HepG2 (cell line): ENCODE results near the gene MLYCD. TPM values are rescaled to one million over a fixed set of nuclear protein-coding genes. Genes with fewer than 3 reads are reported as not detected.

Experiments used
- ARHGAP35 ChIP-seq: sonication (generic); formaldehyde crosslinking; IDR thresholded peaks from 2 replicates; pipeline ENCODE4 v1.9.0; 2022; ENCODE audit warnings: mild to moderate bottlenecking, inconsistent platforms, moderate library complexity, missing genetic modification reagents, borderline replicate concordance
- BRD4 ChIP-seq: sonication (generic); formaldehyde crosslinking; IDR thresholded peaks from 2 replicates; pipeline ENCODE4 v1.4.0; 2020; ENCODE audit warnings: missing genetic modification reagents
- NR2F1 ChIP-seq, 2 experiments: fragments of 450-650 bp in 1 of 2; formaldehyde crosslinking in 1 of 2; IDR thresholded peaks; 2 replicates each; pipeline versions ENCODE4 v1.5.0 to v1.6.1; 2016 to 2020; ENCODE audit warnings: mild to moderate bottlenecking in 1 of 2, missing compliant biosample characterization in 1 of 2, missing genetic modification reagents in 1 of 2, moderate library complexity in 1 of 2
- polyA plus RNA-seq, 8 experiments: library from polyadenylated mRNA; depleted of rRNA in 3 of 8; stranded (reverse) in 7 of 8; unstranded in 1 of 8; fragments of >200 nt; fragmentation: Illumina TruSeq in 4 of 8; extraction: Trizol in 4 of 8; gene quantifications; 2 replicates each; pipeline versions ENCODE4 v1.2.1 to v1.2.3, GENCODE V29; 2011 to 2016; ENCODE audit warnings: low read depth in 4 of 8, missing spikeins in 1 of 8, mixed read lengths in 1 of 8; ENCODE audit not compliant: insufficient read depth in 1 of 8
- total RNA-seq, 5 experiments: library from RNA; depleted of rRNA; stranded (reverse); fragments of >200 nt; fragmentation: Illumina TruSeq; extraction: Trizol; gene quantifications; 2 replicates each; pipeline ENCODE4 v1.2.3, GENCODE V29; 2016; ENCODE audit warnings: low read depth in 1 of 5
- TF ChIP-seq, protein P1 (sequence below): sonication (generic); formaldehyde crosslinking; conservative IDR thresholded peaks from 2 replicates; pipeline ENCODE4 v1.8.0; 2022; ENCODE audit warnings: missing genetic modification reagents
- TF ChIP-seq, protein P2 (sequence below): sonication (generic); formaldehyde crosslinking; IDR thresholded peaks from 2 replicates; pipeline ENCODE4 v1.8.1; 2023; ENCODE audit warnings: mild to moderate bottlenecking, missing genetic modification reagents

The MLYCD gene
- total and polyA plus RNA-seq, 2 of the 13 experiments (the other 11 are each of a cell fraction or from before 2014, with no cell fraction given): 1.8 to 4.0 TPM

DNA sequence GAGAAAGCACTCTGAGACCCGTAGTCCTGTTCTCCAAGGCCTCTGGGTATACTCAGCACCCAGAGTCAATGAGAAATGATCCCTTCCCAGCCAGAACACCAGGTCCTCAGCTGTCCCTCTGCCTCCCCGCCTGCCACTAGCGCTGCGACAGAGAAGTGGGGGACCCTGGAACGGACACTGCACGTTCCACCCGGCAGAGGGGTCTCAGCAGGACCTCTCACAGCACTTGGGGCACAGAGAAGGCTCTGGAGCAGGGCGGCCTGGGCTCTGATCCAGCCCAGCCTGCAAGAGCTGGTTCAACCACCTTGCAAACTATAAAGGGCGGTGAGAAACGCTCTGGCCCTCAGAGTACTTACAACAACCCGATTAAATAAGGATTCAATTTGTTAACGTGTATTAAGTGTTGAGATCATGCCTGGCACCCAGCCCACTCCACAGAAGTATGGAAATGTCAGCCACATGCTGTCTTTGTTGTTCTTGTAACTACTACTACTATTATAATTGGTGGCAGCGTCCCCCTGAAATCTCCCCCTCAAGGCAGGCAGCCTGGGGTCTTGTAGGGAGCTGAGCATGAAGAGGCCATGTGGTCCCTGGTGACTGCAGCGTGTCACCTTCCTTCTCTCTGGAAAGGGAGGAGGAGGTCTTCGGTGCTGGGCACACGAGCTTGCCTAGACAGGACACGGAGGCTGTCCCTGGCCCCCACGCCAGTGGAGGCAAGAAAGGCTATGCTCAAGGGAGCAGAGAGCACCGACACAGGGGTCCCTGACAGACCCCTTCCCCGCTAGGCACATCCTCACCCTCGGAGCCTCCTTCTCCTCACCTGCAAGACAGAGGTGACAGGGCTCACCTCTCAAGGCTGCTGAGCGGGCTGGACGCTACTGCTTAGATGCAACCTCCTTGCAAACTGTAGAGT is 56.6 kb downstream of the MLYCD start (continued):
- TF ChIP-seq BRD4 (CRISPR knock-in tag): no peak
- no peak for TF ChIP-seq NR2F1 (CRISPR knock-in tag; IDR thresholded peaks at IDR 0.05)
- TF ChIP-seq, protein P1, sequence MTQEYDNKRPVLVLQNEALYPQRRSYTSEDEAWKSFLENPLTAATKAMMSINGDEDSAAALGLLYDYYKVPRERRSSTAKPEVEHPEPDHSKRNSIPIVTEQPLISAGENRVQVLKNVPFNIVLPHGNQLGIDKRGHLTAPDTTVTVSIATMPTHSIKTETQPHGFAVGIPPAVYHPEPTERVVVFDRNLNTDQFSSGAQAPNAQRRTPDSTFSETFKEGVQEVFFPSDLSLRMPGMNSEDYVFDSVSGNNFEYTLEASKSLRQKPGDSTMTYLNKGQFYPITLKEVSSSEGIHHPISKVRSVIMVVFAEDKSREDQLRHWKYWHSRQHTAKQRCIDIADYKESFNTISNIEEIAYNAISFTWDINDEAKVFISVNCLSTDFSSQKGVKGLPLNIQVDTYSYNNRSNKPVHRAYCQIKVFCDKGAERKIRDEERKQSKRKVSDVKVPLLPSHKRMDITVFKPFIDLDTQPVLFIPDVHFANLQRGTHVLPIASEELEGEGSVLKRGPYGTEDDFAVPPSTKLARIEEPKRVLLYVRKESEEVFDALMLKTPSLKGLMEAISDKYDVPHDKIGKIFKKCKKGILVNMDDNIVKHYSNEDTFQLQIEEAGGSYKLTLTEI (CRISPR knock-in tag): no peak
- TF ChIP-seq ARHGAP35: 0 out of 2 replicates have a peak, but pooled peaks have one; percentile 8
- TF ChIP-seq, protein P2, sequence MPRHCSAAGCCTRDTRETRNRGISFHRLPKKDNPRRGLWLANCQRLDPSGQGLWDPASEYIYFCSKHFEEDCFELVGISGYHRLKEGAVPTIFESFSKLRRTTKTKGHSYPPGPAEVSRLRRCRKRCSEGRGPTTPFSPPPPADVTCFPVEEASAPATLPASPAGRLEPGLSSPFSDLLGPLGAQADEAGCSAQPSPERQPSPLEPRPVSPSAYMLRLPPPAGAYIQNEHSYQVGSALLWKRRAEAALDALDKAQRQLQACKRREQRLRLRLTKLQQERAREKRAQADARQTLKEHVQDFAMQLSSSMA (CRISPR knock-in tag): no peak
